22Rv1 (cell line): Measurements from ENCODE around the gene NENF.

Source experiments
- CTCF ChIP-seq: fragments of 450-650 bp; IDR thresholded peaks from 2 replicates; pipeline ENCODE4 v1.5.1; 2017; ENCODE audit warnings: mild to moderate bottlenecking
- ZFX ChIP-seq: fragments of 450-650 bp; IDR thresholded peaks from 2 replicates; pipeline ENCODE4 v1.6.1; 2017; ENCODE audit warnings: antibody characterized with exemption, borderline replicate concordance

GRCh38 chr1:212397171-212397570 is 35.5 kb upstream of the NENF start:
- TF ChIP-seq CTCF: no peak
- TF ChIP-seq ZFX: no peak
